SHP77 (cell line): Measurements from ENCODE around the gene TRAPPC2L.
A peak's percentile ranks its signal among the peaks of the same experiment; 100 is the strongest.

Experiments
- DNase-seq, 2 experiments: peaks; one replicate each; lab custom pipeline; 2025; lab: John Stamatoyannopoulos, UW

TRAPPC2L gene

DNA sequence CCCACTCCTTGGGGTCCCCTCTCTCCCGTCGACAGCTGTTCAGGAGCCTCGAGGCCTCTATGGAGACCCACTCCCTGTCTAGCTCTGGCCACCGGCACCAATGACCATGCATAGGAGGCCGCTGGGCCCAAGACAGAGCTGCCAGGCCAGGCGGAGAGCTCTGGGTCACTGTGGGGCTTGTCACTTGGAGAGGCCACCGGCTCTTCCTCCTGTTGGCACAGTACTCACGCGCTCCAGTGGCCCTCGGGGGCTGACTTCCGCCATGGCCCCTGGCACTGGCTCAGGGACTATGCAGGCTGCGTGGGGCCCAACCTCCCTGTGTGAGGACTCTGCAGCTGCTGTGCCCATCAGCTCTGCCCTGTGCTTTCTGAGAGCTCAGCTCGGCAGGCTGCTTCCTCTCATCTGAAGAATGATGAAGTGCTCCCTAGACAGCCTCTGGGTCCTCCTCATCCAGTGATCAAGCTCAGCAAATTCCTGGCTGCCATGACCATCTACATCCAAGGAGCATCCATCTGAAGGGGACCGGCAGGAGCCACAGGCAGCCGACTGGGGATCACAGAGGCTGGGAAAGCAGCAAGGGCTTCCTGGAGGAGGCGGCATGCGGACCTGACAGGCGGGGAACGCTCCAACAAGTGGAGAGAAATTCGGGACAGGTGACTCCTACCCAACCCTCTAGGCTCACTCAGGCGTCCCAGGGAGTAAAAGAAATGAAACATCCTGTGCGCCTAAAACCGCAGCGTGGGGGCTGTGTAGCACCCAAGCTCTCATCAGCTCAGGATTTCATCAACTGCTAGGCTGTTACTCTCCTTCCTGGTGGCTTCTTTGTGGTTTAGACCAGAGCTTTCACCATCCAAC, 17.0 kb upstream of the TRAPPC2L start:
- DNase-seq: no peak

DNA sequence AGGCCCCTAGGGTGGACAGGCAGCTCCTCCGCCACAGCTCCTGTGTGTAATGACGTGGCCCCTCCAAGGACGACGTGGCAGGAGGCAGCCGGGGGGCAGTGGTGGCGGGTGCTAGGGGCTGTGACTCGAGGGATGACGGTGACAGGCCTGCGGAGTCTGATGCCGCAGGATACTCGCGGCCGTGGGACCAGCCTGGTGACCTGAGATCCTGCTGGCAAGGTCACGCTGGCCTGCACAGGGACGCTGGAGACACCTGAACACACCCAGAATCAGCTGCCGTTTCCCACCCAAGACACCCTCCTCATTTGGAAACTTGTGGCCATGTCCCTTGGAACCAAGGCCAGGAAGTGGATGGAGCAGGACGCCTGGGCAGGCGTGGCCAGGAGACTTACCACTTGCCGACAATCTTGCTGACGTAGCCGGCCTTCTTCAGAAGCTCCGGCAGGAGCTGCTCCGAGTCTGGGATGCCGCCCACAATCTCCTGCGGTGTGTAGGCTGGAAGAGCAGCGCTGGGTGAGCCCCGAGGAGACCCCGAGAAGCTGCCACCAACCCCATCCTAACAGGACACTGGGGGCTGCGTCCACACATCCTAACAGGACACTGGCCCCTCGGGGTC, 16.2 kb upstream of the TRAPPC2L start:
- no peak for DNase-seq

DNA sequence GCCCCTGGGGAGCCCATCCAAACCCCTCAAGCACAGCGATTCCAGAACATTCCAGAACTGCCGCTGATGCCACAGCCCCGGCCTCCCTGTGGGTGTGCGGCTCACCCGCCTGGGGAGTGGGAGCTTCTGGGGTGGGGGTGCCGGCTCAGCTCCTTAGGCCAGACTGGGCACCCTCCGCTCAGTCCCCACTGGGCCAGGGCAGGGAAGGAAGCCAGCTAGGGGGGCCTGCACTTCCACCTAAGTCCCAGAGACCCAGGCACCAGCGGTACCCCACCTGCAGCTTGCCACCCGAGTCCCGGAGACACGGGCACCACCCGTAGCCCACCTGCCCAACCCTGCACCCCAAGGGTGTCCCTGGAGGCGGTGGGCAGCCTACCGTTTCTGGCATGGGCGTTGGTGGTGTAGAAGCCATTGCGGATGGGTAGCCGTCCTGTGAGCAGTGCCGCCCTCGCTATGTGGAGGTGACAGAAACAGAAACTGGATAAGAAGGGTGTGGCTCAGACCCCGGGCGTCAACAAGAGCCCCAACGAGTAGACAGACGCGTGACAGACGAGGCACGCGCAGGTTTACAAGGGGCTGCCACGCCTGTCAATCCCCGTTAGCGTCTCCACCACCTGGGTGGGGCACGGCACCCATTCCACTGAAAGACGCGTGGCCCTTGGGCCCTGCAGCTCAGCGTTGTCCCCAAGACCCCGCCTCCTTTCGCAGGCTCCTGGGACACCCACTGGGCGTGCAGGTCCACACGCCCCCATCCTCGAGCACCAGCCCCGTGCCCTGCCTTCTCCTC, 15.2 kb upstream of the TRAPPC2L start:
- no peak for DNase-seq

DNA sequence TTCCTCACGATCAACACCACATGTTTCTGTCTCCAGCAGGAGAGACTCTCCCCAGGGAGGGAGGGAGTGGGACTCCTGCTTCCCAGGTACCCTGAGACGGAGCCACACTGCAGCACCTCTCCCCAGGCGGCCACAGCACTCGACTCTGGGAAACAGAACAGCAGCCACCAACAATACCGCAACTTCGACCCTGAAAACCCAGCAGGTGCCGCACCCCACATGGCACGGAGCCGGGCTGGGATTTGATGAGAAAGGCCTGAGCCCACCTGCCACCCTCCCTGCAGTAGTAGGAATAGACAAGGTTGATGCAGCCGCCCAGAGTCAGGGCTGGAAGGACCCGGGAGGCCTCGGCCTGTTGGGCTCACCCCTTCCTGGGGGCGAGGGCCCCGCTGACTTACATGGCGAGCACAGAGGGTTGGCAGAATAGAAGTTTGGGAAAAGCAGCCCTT, 14.6 kb upstream of the TRAPPC2L start:
- no peak for DNase-seq

DNA sequence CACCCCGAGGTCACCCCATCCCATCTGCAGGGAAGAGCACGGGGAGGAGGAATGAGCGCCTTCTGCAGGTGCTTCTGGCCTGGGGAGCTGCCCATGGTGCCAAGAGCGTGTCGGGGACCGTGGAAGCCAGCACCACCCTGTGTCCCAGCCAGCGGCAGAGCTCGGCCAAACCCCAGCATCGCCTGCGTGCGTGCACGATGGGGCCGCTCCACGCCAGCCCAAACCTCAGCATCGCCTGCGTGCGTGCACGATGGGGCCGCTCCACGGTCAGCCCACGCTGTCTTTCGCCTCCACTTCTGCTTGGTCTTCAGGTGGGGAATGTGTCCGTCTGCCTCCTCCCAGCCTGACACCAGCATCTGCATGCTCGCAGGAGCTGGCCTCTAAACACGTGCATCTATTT, 14.1 kb upstream of the TRAPPC2L start:
- no peak for DNase-seq

DNA sequence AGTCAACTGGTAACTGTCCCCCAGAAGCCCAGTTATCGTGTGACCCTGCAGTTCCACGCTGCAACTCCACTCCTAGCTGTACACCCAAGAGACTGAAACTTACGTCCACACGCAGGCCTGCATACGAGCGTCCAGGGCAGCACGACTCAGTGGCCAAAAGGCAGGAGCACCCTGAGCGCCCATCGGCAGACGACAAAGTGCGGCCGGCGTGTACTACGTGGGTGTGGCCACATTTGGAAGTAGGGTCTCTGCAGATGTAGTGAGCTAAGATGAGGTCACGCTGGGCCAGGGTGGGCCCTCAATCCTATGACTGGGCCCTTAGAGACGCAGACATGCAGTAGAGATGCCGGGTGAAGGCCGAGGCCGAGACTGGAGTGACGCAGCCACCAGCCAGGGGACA, 13.7 kb upstream of the TRAPPC2L start:
- no peak for DNase-seq

DNA sequence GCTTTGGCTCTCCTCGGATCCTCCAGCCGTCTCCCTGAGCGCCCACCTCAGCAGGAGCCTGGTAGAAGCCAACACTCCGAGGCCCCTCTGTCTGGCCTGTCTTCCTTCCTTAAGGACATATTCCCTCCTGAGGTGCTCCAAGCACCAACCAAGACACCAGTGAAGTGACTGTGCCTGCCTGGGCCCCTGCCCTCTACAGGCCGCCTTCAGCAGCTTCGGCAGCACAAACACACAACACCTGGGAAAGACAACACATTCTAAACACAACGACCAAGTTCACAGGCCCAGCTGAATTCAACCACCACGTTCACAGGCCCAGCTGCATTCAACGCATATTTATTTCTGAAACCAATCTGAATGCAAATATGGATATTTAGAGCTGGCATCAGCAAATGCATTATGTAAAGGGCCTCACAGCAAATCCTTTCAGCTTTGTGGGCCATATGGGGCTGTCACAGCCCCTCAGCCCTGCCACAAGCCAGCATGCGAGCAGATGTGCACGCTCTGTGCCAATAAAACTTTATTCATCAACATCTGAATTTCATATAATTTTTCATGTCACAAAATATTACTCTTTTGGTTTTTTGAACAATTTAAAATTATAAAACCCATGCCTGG, 12.4 kb upstream of the TRAPPC2L start:
- DNase-seq: no peak

DNA sequence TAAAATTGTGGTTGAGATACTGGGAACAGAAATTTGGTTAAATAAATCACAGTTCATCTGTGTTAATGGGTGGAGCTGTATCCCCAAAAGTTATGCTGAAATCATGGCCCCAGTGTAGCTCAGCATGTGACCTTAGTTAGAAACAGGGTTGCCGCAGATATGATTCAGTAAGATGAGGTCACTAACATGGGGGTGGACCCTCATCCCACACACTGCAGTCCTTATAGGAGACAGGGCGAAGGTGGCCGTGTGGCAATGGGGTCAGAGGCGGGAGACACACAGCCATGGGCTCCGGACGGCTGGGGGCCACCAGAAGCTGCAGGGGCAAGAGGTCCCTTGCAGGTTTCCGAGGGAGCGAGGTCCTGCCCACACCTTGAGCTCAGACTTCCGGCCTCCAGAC, 10.8 kb upstream of the TRAPPC2L start:
- no peak for DNase-seq

DNA sequence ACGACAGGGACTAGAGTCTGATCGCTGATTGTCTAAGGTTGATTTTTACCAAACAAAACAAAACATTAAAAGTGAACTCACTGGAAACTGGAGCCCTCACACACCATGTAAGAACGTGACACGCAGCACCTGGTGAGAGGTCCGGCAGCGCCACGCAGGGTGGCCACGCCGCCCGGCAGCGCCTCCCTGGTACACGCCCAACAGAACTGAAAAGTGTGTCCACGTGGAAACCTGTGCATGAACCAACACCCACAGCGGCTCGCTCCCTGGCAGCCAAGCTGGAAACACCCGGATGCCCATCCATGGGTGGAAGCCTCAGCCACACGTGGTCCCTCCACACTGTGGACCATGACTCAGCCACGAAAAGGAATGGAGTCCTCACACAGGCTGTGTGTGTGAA, 9.3 kb upstream of the TRAPPC2L start:
- DNase-seq: no peak

DNA sequence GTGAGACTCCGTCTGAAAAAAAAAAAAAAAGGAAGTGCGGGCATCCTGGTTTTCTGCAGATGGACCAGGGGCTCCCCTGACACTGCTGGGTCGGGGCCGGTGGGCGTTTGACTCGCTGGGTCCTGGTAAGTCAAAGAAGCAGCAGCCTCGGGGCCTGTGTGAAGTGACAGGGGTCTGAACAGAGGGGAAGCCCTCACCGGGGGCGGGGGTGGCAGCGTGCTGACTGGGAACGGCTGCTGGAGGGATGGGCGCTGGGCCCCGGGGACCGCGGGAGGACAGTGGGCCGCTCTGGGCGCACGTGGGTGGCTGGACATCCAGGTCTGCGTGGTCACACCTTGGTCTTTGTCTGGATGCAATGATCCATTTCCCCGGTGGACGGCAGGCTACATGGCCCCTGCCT, 8.4 kb upstream of the TRAPPC2L start:
- DNase-seq: no peak

DNA sequence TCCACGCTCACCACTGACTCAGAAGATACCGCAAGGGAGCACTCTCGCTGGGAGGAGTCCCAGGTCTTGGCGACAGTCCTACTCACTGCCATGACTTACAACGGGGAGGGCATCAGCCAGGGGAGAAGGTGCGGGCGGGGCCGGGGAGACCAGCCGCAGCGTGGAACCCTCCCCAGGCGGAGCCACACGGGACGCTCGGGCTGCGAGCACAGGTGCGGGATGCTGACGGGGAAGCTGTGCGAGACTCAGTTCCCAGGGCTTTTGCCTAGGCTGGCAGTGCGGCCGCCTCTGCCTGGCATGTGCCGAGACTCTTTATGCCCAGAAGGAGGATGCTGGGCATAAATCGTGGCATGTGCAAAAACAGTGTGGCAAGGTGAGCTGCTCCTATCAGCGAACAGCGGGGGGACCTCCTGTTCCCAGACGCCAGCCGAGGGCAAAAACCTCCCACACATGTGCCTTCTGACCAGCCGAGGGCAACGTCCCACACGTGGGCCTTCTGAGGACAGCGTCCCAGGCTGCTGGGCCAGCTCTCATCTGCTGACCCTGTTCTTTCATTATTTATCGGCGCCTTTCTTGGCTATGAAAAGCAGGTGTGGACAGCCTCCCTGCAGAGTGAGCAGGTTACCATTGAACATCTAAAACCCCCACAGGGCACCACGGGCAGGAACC, 6.3 kb upstream of the TRAPPC2L start:
- DNase-seq: no peak

DNA sequence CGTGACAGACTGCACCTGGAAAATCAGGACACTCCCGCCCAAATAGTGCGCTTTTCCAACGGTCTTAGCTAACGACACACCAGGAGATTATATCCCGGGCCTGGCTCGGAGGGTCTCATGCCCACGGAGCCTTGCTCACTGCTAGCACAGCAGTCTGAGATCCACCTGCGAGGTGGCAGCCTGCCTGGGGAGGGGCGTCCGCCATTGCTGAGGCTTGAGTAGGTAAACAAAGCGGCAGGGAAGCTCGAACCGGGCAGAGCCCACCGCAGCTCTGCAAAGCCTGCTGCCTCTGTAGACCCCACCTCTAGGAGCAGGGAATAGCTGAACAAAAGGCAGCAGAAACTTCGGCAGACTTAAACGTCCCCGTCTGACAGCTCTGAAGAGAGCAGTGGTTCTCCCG, 5.3 kb upstream of the TRAPPC2L start:
- no peak for DNase-seq

DNA sequence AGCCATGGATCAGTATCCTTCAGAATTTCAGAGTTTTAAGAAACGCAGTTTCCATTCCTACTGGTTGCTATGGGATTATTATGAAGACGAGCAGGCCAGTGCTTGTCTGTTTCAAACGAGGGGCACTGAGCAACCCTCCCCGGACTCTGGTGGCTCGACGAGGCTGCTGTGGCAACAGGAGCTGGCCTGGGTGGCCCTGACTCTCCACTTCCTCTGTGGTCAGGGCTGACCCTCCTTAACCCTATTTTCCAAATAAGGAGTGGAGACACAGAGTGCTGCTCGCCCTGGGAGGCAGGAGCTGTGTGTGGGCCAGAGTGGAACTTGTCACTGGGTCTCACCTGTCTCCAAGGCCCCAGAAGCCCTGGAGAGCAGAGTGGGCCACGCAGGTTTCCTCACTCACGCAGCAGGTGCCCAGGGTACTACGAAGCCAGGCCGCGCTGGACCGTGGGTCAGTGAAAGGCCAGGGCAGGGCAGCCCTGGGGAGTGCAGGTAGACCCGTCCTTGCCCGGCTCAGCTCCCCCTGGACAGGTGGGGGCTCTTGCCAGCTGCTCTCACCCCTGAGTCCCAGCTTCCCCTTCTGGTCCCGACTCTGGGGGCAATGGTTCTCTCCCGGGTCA, 3.5 kb upstream of the TRAPPC2L start:
- DNase-seq: no peak

DNA sequence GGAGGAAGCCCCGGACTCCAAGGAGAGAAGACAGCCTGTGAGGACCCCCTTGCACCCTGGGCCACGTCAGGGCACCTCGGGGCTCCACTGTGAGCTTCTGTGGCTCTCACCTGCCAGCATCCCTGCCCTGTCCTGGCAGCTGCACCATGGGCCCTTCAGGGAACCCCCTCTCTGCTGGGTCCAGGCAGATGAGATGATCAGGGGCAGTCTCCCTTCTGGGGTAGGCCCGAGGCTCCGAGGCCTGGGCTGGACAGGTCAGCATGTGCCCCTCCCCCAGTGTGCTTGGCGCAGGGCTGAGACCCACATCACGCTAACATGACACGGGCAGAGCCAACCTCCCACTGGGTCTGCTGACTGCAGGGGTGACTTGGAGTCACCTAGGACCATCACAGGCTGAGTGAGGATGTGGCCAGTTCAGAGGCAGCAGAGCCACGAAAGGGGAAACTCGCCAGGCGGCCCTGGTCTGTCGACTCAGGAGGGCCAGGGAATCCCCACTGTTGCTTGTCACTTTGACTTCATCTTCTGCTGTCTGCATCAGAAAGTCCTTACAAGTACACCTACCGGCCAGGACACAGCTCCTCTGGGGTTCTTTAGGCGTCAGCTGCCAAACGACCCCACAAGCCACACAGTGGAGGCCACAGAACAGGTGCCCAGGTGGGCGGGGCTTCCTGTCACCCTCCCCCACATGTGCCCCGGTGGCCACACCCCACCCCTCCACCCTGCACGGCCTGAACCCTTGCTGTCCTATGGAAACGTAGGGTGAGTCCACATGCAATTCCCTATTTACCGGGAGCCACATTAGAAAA, 2.4 kb upstream of the TRAPPC2L start:
- no peak for DNase-seq

DNA sequence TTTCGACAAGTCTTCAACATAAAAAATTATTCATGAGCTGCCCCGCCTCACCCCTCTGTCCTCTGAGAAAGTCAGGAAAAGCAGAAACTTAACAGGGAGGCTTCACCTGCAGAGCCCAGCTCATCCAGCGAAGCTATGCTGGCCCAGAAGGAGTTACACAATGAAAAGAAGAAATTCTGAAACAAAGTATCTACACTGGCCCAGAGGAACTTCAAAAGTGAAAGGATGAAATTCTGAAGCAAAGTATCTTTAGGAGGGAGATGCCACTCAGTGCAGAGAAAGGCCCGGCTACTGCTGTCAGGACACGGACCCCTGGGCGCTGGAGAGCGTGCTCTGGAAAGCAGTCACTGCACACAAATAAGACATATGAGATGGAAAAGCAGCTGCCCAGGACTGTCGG, 1.8 kb upstream of the TRAPPC2L start:
- no peak for DNase-seq

DNA sequence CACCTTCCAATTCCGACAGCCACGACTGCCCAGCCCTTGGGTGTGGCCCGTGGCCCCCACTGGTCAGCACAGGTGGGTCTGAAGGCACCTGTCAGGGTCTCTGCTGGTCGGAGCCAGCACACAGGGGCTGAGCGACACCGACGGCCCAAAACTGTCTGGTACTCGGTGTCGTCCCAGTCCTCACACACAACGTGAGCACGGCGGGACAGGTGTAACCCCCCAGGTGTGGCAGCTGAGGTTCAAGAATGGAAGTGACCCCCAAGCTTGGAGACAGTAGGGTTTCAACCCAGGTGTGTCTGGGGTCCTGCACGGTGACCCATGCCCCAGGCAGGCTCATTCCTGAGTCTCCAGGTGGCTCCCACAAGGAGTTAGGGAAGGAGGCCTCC, 1.2 kb upstream of the TRAPPC2L start:
- DNase-seq: no peak

DNA sequence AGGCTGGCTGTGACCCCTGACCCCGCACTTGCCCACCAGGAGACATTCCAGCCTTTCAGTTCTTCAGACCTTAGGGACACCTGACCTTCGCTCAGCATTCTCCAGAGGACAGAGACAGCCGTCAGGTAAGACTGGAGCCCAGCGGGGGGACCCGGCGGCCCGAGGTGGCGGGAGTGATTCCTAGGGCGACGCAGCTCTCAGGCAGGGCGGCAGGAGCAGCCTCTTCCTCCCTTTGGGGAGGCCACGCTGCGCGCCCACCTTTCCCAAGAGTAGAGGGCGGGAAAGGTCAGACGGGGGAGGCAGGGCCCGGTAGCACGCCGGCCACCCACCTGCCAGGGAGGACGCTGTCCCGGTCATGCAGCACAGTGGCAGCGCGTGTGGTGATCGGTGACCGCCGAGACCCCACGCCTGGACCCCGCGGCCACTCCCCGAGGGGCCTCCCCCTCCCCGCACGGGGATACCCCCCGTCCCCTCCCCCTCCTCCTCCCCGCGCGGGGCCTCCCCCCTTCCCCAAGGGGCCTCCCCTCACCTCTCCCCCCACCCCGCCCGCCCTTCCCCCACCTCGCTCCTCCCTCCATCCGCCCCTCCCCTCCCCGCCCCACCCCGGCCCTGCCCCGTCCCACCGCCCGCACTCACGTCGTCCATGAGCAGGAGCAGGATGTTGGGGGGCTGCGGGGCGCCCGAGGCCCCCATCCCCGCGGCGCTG, 652 bp upstream of the TRAPPC2L start:
- DNase-seq: no peak

DNA sequence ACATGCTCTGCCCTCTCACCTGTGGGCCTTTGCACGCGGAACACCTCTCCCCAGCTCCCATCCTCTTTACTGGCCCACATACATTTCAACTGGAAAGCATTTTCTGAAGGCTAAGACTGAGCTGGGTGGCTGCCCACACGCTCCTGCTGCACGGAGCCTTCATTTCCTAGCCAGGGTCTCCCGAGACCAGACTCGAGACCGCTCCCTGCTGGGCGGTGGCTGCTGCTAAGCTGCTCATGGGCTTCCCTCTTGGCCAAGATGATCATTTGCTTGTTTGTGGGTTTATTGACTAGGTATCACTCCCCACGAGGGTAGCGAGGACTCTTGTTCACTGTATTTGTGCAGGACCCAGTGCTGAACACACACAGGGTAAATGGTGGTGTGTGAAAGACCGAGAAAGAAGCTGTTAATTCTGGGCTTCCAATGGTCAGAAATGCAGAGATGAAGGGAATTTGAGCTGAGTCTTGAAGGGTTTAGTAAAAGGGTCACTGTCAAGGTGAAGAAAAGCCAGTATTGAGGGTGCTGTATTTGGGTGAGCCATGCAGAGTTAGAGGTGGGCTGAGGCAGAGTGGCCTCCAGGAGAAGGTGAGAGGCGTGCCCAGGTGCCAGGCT, 907 bp downstream of the TRAPPC2L start:
- DNase-seq: peak; percentile 76 to 85

DNA sequence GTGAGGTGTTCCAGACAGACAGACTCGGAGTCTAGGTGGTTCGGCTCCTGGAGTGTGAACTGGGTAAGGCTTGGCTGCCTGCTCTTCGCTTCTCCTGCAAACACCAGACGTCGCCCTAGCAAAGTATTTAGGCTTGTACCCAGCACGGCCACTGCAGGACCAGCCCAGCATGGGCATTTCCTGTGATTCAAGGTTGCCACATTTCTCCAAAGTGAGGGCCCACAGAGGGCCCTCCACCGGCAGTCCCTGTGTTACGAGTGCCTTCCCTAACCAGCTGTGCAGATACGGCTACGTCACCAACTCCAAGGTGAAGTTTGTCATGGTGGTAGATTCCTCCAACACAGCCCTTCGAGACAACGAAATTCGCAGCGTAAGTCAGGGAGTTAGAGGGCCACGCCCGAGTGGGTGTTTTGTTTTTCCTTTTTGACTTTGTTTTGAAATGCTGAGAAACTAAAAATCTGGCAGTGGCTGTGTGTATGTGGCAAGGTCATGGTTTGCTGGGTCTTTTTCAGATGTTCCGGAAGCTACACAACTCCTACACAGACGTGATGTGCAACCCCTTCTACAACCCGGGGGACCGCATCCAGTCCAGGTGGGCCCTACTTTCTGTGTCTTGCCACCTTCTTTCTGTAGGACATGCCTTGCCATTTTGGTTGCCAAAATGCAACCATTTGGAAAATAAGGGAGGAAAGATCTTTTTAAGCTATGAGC, 2.6 kb downstream of the TRAPPC2L start:
- no peak for DNase-seq
